NB4 (cell line): Measurements from ENCODE around the gene TMEM145.

ENCODE experiments used
- POLR2A ChIP-seq: IDR thresholded peaks from 2 replicates; pipeline ENCODE4 v1.6.1; 2011; ENCODE audit warnings: mild to moderate bottlenecking; ENCODE audit not compliant: insufficient read length; ENCODE audit errors: extremely low read depth
- TF ChIP-seq, protein P1 (sequence below): IDR thresholded peaks from one replicate; pipeline ENCODE4 v1.5.1; 2012; ENCODE audit warnings: low read depth, low read length

DNA sequence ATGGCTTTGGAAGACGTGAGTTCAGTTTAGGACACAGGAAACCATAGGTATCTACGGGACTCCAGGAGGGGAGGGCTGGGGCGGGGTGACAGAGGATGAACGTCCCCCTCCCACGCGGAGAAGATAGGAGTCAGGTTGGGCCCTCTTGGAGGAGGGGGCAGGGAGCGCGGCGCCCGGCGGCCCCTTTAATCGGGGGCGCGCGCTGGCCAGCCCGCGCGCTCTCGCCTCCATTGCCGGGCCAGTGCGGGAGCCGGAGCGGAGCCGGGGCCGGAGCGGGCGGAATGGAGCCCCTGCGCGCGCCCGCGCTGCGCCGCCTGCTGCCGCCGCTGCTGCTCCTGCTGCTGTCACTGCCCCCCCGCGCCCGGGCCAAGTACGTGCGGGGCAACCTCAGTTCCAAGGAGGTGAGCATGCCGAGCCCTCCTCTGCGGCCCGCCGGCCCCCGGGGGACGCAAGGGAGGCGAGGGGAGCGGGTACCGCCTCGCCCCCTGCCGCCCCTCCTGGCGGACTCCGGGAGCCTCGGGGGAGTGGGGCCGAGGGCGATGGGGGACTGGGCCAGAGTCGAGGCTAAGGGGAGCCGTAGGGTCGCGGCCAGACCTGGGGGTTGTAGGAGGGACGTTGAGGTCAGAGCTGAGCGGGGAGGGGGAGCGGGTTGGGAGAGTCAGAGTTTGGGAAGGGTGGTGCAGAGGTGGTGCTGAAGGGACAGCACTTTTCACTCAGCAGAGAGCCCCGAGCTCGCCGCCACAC lies at the start of gene TMEM145:
- TF ChIP-seq POLR2A: no peak
- TF ChIP-seq, protein P1, sequence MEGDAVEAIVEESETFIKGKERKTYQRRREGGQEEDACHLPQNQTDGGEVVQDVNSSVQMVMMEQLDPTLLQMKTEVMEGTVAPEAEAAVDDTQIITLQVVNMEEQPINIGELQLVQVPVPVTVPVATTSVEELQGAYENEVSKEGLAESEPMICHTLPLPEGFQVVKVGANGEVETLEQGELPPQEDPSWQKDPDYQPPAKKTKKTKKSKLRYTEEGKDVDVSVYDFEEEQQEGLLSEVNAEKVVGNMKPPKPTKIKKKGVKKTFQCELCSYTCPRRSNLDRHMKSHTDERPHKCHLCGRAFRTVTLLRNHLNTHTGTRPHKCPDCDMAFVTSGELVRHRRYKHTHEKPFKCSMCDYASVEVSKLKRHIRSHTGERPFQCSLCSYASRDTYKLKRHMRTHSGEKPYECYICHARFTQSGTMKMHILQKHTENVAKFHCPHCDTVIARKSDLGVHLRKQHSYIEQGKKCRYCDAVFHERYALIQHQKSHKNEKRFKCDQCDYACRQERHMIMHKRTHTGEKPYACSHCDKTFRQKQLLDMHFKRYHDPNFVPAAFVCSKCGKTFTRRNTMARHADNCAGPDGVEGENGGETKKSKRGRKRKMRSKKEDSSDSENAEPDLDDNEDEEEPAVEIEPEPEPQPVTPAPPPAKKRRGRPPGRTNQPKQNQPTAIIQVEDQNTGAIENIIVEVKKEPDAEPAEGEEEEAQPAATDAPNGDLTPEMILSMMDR: no peak
